ENCODE results near the gene PRDM16.
"Not testable (repeated sequence)": the region's sequence is repeated elsewhere in the genome, so short reads cannot be mapped to it uniquely, and the experiment has no call there.

PRDM16 gene

DNA sequence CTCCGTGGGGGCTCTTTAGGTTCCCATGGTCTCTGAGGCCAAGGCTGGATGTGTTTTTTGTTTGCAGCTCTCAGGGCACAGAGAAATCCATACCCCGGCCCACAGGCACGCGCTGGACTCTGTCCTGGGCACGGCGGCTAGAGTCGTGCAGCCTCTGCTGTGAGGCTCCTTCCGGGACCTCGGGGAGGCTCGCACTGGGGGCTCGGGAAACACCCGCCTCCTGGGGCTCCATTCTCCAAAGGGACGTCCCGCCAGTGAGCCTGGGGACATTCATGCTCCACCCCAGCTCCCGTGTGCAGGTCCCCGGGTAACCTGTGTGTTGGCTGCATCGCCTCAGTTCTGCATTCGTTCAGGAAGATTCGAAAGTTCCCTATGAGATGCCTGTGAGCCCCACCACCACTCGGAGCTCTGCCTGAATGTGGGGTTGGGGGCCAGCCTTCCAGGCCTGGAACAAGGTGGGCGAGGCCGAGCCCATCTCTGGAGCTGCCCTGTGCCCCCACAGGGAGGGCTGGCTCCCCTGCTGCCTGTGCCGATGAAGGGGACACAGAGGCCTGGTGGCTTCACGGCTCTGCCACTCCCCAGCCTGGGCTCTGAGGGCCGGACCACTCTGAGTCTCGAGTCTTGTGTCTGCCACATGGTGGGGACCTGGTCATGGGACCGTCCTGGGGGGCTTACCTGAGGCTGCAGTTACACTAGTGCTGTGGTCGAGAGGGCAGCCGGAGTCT is 203.5 kb downstream of the PRDM16 start:
- DNase-seq = no peak

DNA sequence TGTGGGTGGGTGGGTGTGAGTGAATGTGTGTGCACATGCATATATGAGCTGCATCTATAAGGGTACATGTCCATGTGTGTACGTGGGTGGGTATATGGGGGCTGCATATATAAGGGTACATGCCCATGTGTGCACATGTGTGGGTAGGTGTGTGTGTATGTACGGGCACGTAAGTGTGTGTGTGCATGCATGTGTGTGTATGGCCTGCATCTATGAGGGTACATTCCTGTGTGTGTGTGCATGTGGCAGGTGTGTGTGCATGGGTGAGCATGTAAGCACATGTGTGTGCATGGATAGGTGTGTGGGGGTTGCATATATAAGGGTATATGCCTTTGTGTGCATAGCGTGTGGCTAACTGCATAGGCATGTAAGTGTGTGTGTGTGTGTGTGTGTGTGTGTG is 204.4 kb downstream of the PRDM16 start:
- DNase-seq = no peak

DNA sequence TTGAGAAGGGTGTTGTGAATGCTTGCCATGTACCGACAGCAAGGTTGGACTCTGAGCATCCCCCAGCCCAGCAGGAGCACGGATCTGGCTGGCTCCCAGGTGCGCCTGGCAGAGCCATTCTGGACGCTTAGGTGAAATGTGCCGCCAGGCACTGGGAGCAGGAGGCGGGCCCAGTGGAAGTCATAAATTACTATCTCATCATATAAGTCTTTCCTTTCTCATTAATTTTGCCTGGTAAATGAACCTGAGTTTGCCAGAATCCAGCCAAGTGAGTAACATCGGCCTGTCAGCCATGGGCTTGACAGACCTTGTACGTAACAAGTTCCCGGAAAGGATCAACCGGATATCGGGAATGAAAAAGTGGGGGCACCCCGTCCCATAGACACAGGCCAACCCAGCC is 206.0 kb downstream of the PRDM16 start:
- DNase-seq = peak; percentile 78

DNA sequence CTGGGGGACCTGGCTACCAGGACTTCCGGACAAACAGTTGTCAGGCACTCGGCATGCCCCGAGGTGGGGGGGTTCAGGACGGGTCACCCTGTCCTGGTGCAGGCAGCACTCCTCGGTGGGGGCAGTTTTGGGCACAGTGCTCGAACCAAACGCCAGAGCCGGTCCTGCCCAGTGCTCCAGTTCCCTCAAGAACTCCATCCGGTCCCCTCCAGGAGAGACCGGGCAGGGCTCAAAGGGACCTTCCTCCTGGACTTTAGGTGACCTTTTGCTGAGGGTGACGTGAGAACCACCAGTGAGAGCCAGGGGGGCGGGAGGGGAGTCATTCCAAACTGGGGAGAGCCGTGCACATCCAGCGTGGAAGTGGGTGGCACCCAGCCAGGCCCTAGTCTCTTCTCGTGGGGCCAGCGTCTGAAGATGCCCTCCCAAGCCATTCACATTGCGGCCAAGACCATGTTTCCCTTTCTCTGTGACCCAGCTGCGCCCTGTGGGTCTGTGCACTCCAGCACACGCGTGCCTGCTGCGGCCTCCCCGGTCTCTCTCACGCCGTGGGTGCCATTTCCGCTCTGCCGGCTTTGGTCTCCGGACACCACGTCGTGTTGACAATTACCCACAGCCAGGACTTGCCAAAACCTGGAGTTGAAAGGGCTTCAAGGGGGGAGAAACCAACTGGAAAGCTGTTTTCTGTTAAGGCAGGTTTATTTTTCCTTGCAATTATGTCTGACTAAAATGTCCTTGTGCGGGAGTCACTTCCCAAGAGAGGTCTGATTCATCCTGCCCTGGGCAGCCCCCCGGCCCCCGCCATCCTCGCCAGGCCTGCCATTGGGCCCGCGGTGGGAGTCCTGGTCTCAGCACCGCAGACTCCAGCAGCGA is 206.7 kb downstream of the PRDM16 start:
- DNase-seq = no peak

DNA sequence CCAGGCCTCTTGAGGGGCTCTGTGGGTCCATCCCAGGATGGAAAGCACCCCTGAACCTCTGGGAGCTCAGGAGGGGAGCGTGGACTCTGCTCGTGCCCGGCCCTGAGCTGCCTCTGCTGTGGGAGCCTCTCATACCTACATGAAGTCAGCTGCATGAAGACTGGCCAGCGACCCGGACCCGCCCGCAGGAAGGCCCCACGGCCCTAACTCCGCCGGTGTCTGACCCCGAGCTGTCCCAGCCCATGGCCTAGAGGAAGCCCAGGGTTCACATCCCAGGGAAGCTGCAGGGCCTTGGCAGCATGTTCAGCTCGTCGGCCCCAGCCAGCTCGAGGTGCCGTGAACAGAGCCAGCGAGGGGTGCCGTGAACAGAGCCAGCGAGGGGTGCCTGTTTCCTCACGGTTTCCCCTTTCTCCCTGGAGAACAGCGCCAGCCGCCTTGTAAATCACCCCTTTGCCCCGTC is 207.4 kb downstream of the PRDM16 start:
- no peak for DNase-seq

DNA sequence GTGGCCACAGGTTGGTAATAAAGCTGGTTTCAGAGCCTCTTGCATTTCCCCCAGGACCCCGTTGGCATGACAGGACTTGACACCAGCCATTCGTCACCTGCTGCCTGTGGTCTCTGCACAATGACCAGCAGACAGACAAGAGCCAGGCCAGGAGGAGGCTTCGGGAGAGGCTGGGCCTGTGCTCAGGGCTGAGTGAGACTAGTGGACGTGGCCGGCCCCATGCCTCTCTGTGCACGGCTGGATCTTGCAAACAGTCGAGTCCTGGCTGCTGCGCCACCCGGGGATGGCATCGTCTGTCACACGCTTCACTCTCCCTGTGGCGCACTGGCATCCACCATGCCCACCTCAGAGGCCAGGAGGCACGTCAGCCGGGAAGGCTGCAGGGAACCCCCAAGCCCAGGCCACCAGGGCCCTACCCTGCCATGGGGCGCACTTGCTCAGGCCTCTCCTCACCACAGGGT is 208.0 kb downstream of the PRDM16 start:
- no peak for DNase-seq

DNA sequence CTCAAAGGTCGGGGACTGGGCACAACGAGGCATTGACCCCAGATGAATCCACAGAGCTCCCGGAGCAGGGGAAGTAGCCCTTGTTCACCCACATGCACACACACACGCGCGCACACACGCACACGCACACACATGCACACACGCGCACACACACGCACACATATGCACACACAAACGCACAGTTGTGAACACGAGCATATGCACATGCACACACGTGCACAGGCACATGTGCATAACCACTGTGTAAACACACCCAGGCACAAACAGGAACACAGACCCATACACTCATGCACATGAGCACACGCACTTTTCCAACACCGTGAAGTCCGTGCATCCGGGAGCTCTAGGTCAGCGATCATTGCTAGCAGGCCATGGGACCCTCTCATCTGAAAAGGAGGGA is 208.6 kb downstream of the PRDM16 start:
- no peak for DNase-seq

DNA sequence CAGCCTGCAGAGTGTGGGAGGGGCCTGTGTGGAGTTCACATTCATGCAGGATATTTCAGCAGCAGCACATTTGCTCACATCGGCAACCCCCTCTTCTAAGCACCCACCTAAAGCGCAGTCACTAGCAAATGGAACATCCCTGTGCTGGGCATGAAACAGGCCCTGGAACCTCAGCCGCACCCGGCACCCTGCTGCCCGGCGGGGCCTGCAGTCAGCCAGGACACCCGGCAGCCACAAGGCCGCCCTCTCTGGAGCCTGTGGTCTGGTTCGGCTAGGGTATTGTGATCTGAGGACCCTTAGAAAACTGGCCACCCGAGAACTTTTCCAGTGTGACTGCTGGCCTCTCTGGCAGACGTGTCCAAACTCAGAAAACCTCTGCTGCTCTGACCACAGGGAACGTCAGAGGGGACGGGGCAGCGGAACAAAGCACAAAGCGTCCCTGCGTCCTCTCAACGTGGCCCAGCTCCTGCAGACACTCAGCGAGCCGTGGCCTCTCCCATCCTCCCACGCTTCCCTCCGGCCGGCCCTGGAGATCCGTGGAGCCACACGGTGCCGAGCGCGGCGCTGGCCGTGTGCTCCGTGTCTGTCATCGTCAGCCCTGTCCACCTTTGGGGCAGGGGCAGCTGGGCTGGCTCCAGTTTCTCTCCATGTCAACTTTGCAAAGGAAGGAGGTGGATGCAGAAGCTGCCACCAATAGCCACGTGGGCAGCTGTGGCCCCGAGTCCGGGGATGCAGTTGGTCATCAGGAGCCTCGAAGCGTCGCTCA is 209.6 kb downstream of the PRDM16 start:
- no peak for DNase-seq

DNA sequence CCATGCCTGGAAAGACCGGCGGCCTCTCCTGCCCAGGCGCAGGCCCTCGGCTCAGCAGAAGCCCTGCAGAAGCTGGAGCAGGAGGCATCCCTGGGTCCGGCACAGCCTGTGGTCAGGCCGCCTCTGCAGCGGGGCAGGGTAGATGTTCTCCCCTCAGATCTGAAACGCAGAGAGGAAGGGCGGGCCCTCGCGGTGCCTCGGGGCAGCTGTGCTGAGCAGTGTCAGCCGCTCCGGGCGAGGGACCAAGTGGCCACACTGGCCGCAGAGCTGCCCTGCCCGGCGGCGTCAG is 210.1 kb downstream of the PRDM16 start:
- no peak for DNase-seq

DNA sequence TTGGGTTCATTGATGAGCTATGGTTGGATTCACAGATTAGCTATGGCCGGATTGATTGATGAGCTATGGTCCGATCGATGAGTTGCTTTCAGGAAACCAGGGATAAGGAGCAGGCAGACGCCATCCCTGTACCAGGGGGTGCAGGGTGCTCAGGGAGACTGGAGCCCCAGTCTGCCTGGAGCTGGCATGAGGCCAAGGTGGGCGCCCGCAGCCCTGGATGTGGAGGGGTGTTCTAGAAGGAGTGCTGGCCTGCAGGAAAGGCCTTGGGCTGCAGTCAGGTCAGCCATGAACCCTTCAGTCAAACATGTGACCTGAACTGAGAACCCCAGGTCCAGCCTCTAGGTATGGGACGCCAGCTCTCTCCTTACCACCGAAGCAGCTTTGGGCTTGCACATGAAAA is 212.7 kb downstream of the PRDM16 start:
- no peak for DNase-seq

DNA sequence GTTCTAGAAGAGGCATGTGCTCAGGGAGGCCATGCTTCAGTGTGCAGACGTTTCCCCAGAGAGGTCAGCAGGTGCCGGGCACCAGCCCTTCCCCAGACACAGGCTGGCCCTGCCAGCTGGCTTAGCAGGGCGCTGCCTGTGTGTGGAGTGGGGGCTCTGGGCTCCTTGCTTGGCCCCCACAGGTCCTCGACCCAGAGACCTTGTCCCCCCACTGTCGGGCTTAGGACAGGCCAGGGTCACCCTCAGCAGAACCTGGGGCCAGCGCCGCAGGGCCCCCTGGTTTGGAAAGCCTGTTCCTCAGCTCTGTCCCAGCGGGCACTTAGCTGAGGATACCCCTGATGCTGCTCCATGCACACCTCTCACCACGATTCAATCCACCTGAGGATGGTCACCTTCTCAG is 213.2 kb downstream of the PRDM16 start:
- DNase-seq = no peak

DNA sequence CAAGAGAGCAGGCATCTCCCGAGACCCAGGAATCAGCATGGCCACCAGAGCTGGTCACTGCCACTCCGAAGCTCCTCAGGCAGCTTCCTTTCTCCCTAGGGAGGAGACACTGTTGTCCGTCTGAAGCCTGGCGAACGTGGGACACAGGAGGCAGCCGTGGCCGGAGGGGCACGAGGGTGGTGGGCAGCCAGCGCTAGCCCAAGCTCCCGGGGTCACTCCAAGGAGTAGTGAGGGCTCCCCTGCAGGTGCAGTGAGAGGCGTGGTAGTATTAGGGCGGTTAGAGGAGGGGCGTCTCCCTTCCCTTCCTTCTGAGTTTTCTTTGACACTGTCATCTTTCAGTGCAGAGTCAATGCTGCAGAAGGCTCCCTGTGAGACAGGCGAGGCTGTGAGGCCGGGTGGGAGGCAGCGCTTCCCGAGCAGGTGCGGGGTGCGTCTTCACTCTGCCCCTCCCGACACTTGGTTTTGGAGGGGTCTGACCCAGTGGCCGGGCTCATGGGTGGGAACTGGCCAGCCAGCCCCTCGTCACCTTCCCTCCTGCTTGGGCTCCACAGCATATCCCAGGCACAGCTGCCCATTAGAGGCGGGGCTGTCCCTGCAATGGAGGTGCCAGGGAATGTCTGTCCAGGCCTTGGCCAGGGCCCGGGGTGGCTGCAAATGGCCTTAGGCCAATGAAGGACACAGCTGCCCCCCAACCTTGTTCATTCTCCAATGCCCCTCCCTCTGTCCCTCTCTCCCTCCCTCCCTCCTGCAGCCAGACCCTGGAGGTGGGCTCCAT is 213.8 kb downstream of the PRDM16 start:
- DNase-seq = no peak

DNA sequence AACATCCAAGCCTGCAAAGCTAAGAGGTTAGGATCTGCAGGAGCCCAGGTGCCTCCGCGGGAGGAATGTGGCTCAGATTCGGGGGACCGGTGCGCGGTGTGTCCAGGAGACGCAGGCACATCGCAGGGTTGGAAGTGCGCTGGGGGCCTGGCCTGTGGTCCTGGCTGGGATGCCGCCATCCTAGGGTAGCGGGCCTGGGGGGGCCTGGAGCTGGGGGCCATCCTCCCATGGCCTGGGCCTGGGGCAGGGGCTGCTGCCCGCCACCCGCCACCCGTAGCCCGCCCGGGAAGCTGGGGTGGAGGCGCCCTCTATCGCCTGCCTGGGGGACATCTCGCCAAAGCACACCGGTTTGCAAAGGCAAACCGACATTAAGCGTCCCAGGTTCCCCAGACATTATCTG is 214.8 kb downstream of the PRDM16 start:
- no peak for DNase-seq

DNA sequence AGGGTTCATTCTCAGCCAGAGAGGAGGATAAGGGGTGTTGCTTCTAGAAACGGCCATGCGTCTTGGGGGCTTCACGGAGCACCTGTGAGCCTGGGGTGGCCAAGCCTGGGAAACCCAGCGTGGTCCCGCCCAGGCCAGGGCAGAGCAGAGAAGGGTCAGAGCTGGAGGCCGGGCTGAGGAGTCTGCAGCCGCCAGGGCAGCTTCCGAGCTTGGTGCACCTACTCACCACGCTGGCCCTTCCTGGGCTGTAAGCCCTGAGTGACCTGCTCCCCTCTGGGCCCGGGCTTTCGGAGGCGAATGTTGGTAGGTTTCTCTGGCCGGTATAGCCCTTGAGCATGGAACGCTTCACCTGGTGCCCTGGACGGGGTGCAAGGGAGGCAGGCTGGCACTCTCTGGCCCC is 215.7 kb downstream of the PRDM16 start:
- no peak for DNase-seq

DNA sequence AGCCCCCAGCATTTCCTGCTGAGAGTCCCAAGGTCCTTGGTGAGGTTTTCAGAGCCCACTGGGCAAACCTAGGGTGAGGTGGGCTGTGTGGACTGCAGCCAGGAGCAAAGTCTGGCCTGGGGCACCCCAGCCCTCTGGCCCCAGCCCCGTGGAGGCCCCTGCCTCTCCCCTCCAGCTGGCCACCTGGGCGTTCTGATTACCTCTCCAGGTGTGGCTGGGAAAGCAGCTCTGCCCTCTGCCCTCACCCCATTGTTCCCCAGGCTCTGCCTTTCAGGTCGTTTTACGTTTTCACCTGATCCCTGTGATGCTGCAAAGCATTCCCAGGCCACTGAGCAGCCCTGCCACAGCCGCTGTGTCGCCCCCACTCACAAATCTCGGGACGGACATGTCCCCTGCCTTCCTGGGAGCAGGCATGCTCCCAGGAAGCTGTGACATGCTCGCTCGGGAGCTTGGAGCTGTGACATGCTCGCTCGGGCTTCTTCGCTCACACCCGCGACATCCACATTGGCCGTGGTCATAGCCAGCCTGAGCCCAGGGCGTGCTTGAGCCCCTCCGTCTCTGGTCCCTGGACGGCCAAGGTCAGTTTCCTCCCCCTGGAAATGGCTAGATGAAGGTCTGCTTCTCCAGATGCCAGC is 216.2 kb downstream of the PRDM16 start:
- DNase-seq = no peak

DNA sequence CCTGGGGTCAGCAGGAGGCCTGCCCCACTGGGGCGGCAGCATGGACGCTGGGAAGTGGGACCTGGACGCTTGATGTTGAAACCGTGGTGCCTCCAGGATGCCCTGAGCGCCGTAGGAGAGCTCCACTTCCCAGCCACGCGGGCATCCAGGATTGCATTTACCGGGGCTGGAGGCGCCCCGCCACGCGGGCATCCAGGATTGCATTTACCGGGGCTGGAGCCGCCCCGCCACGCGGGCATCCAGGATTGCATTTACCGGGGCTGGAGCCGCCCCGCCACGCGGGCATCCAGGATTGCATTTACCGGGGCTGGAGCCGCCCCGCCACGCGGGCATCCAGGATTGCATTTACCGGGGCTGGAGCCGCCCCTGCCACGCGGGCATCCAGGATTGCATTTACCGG is 218.1 kb downstream of the PRDM16 start:
- DNase-seq = not testable (repeated sequence)

DNA sequence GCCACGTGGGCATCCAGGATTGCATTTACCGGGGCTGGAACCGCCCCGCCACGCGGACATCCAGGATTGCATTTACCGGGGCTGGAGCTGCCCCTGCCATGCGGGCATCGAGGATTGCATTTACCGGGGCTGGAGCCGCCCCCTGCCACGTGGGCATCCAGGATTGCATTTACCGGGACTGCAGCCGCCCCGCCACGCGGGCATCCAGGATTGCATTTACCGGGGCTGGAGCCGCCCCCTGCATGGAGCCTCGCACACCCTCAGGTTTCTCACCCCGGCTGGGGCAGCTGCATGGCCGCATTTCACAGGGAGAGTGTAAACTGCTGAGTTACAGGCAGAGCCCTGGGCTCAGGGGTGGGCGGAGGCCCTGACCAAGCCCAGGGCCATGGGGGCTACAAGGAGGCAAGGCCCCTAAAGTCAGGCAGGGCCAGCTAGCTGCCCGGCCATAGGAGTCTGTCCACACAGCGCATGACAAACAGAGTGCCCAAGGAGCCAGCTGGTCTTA is 218.7 kb downstream of the PRDM16 start:
- DNase-seq = no peak

DNA sequence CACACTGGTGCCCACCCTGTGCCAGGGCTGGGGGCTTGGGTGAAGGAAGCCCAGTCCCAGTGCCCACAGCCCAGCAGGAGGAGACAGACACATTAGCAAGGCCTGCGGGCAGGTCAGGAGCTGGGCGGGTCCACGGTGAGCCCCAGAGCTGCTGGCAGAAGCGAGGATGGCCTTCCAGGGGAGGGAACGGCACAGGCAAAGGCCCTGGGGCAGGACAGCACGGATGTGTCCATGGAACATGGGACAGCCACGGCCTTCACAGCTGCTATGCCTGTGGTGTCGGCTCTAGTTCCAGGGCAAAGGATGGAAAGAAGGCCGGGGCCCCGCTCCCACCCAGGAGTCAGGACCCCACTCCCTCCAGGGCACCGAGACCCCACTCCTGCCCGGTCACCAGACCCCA is 220.5 kb downstream of the PRDM16 start:
- DNase-seq = no peak

DNA sequence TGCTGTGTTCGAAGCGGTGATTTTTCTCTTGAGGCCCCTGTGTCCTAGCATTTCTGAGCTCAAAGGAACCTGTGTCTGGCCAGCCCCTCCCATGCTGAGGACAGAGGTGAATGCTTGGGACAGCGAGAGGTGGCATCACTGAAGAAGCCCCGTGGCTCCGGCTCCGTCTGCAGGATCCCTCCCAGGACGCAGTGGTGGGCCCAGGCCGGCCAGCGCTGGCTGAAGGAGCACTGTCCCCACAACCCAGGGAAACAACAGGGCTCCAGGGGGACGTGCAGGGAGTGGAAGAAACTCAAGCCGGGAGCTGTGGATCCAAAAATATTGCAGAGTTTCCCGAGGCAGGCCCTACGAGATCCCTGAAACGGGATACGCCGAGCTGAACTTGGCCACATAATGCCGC is 221.4 kb downstream of the PRDM16 start:
- no peak for DNase-seq

DNA sequence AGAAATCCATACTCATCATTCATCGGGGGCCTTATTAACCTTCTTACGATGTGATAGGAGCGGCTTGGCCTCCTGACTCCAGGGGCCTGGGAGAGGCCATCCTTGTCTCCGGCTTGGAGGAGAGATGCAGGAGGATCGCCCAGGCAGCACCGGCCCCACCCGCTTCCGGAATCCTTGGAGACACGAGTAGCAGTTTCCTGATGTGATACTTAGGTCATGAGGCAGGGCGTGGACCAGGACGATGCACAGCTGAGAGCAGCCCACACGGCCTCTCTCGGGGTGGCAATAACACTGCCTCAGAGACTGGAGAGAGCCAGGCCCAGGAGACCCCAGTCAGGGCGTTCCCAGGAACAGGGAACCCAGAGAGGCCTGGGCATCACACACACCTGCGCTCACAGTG is 221.9 kb downstream of the PRDM16 start:
- no peak for DNase-seq

DNA sequence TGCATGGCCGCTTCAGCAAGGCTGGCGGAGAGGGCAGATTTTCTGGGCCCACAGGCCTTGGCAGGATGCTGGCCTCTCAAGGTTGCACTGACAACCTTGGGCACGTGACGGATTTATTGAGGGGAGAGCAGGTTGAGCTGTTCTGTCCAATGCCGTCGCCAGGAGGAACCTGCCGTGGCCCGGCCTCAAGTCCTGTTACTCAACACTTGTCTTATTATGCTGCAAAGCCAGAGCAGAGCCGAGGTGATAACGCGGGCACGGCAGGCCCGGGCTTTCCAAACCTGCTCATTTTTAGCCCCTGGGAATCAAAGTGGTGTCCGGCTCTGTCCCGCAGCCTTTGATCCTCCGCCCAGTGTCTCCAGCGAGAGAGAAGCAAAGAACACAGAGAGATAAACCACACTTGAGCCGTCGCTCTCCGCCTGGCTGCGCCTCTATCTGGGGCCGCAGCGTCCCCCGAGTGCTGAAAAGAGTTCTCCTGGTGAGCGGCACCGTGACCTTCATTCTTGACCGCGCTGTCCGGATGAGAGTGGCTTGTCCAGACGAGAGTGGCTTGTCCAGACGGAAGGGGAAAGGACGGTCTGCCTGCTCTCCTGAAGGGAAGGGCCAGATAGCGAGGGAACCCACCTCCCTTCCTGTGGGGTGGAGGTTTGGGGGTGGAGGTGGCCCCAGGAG is 223.2 kb downstream of the PRDM16 start:
- no peak for DNase-seq
